ENCODE data around the gene YY1AP1. TPM values are rescaled to one million over a fixed set of nuclear protein-coding genes. Genes with fewer than 3 reads are reported as not detected.
"Not testable (repeated sequence)": the region's sequence is repeated elsewhere in the genome, so short reads cannot be mapped to it uniquely, and the experiment has no call there.

YY1AP1 gene
- total RNA-seq, 4 donors from 2014 or later: 79.1 to 6,578 (median 156) TPM

DNA sequence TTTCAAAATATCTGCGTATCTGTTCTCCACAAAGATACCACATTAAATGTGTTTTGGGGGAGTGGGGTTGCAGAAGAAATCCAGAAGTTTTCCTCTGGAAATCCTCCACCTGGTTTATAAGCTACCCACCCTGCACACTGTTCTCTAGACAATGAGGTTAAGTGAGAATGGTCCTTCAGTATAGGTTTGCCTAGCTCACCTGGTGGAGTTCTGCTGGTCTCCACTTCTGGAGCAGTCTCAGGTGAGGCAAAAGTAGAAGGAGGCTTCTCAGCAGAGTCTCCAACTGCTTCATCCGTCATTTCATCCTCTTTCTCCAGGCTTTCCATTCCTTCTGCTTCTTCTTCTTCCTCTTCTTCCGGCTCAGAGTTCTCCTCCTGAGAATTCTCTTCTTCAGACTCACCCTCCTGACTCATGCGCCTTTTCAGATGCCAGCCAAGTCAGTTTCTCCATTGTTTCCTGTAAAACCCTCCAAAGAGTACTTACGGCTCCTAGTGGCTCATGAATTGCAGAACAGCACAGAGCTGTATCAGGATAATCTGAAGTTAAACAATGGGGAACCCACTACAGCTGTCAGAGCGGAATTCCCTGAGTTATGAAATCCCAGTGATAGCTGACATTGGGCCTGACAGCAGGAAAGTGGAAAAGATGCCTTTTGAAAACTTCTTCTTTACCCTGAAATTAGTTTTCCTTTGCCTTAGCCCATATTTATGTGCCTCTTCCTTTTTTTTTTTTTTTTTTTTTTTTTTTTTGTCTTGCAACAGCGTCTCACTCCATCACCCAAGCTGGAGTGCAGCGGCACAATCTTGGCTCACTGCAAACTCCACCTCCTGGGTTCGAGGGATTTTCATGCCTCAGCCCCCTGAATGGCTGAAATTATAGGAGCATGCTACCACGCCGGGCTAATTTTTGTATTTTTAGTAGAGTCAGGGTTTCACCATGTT lies 40.1 kb downstream of the YY1AP1 start:
- intact Hi-C loops (cut with DNase I; ENCODE audit: low total_unique reads): no loop called here
- H3K9me3 ChIP-seq: no peaks in the 10 kb centered on the region
- peaks cover 3 to 5% of the 10 kb centered on the region in 2 donors for H3K4me1 ChIP-seq
- no peak for DNase-seq
- no peaks in the 10 kb centered on the region for H3K27me3 ChIP-seq
- H3K27ac ChIP-seq: peak overlapping the region; percentile 47 to 51
- no peak for TF ChIP-seq POLR2A (IDR thresholded peaks at IDR 0.05)
- TF ChIP-seq, protein P1, sequence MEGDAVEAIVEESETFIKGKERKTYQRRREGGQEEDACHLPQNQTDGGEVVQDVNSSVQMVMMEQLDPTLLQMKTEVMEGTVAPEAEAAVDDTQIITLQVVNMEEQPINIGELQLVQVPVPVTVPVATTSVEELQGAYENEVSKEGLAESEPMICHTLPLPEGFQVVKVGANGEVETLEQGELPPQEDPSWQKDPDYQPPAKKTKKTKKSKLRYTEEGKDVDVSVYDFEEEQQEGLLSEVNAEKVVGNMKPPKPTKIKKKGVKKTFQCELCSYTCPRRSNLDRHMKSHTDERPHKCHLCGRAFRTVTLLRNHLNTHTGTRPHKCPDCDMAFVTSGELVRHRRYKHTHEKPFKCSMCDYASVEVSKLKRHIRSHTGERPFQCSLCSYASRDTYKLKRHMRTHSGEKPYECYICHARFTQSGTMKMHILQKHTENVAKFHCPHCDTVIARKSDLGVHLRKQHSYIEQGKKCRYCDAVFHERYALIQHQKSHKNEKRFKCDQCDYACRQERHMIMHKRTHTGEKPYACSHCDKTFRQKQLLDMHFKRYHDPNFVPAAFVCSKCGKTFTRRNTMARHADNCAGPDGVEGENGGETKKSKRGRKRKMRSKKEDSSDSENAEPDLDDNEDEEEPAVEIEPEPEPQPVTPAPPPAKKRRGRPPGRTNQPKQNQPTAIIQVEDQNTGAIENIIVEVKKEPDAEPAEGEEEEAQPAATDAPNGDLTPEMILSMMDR (IDR thresholded peaks at IDR 0.05): peak; percentile 31 to 55 (median 47)
- no peaks in the 10 kb centered on the region for H3K36me3 ChIP-seq
- no peak overlapping the region for H3K4me3 ChIP-seq

DNA sequence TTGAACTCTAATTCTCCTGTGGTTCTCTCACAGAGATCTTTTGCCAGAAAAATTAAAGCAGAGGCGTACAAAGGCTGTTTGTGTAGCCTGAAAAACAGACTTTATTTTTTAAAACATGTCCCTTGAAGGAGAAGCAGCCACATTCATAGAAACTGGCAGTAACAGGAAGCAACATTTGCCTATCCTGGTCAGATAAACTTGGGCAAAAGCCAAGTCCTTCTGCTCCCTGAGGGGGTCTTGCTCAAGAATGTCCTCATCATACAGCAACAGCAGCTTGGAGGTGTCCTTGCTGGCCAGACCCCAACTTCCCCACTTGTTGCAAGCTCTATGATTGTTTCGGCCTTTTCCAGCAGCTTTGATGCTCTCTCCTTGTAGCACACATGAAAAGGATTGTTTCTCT lies 42.3 kb downstream of the YY1AP1 start:
- no peaks in the 10 kb centered on the region for H3K36me3 ChIP-seq
- H3K4me3 ChIP-seq: no peak overlapping the region
- no peaks in the 10 kb centered on the region for H3K9me3 ChIP-seq
- H3K27ac ChIP-seq: no peak overlapping the region
- TF ChIP-seq, protein P1 (IDR thresholded peaks at IDR 0.05): no peak
- no peak for TF ChIP-seq POLR2A (IDR thresholded peaks at IDR 0.05)
- no peaks in the 10 kb centered on the region for H3K27me3 ChIP-seq
- intact Hi-C loops (cut with DNase I; ENCODE audit: low total_unique reads): no loop called here
- no peak for DNase-seq
- peaks cover under 1 to 5% of the 10 kb centered on the region in 2 donors for H3K4me1 ChIP-seq

DNA sequence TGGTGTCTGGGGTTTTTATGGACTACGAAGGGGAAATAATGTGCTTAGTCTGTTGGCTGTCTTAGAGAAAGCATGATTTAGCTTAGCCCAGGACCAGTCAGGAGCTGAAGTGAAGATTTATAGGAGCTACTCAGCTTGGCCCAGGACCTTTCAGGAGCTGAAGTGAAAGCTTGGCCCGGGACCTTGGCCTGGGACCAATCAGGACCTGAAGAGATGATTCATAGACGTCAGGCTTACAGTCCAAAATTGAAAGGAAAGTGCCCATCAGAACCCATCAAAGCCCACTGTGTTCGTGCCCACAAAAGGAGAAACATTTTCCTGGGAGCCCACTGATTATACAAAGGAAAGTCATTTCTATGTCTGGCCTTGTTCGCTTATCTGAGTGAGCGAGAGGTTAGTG lies 42.9 kb downstream of the YY1AP1 start:
- intact Hi-C loops (cut with DNase I; ENCODE audit: low total_unique reads): no loop called here
- H3K9me3 ChIP-seq: no peaks in the 10 kb centered on the region
- H3K4me1 ChIP-seq: peaks cover 0 to 5% of the 10 kb centered on the region in 2 donors
- H3K4me3 ChIP-seq: no peak overlapping the region
- DNase-seq: peak in 1 of 2 donors; percentile 23
- H3K36me3 ChIP-seq: no peaks in the 10 kb centered on the region
- TF ChIP-seq, protein P1 (IDR thresholded peaks at IDR 0.05): no peak
- TF ChIP-seq POLR2A (IDR thresholded peaks at IDR 0.05): no peak
- H3K27me3 ChIP-seq: no peaks in the 10 kb centered on the region
- peak overlapping the region; percentile 8 for H3K27ac ChIP-seq

DNA sequence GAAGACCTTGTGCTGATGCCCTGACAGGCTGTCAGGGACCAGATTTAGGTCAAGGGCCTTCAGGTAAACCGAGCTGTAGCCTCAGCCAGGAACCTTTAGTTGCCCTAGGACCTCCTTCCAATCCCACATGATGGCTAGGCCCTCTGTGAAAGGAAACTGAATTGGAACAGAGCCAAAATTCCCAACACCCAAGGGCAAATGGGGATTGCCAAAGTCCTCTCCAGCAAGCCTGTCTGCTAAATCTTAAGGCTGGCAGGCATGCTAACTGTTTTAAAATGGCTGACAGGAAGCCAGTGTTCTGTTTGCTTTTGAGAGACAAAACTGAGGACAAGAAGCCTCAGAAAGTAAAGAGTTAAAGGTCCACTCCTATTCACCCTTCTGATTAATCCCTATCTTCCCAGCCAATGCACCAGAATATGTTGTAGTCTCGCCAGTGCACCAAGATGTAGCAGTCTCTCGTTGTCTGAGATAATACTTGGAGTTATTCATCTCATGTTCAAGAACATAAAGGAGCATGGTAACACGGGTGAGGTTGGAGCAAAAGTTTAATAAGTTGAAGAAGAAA lies 43.5 kb downstream of the YY1AP1 start:
- DNase-seq: no peak
- Histone ChIP-seq H3K4me1 (peaks cover 0 to 5% of the 10 kb centered on the region in 2 donors), H3K27me3 (no peaks in the 10 kb centered on the region), H3K36me3 (no peaks in the 10 kb centered on the region), H3K4me3 (no peak overlapping the region), H3K27ac (peak overlapping the region; percentile 8), H3K9me3 (no peaks in the 10 kb centered on the region)
- TF ChIP-seq, protein P1 (IDR thresholded peaks at IDR 0.05): no peak
- no peak for TF ChIP-seq POLR2A (IDR thresholded peaks at IDR 0.05)
- intact Hi-C loops (cut with DNase I; ENCODE audit: low total_unique reads): no loop called here

DNA sequence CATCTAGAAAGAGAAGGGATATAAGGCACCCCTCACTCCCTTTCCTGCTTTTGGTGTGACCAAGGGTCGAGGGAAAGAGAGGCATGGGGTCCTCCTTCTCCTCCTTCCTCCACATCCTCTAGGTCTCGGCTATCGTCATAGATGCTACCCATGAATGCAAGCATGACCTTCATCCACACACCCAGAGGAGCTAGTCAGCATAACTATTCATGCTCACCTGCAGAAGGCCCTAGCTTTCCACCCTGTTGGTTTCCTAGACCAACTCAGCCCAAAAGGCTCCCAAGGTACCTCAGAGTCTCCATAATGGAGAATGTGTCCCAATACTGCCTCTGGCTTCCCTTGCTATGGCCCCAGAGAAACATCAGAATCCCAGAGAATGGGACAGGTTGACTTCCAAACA lies 45.3 kb downstream of the YY1AP1 start:
- Histone ChIP-seq H3K27ac (no peak overlapping the region), H3K4me3 (no peak overlapping the region), H3K9me3 (no peaks in the 10 kb centered on the region), H3K27me3 (no peaks in the 10 kb centered on the region), H3K36me3 (no peaks in the 10 kb centered on the region), H3K4me1 (peaks cover 0 to 5% of the 10 kb centered on the region in 2 donors)
- intact Hi-C loops (cut with DNase I; ENCODE audit: low total_unique reads): no loop called here
- TF ChIP-seq POLR2A (IDR thresholded peaks at IDR 0.05): no peak
- TF ChIP-seq, protein P1 (IDR thresholded peaks at IDR 0.05): no peak
- no peak for DNase-seq

DNA sequence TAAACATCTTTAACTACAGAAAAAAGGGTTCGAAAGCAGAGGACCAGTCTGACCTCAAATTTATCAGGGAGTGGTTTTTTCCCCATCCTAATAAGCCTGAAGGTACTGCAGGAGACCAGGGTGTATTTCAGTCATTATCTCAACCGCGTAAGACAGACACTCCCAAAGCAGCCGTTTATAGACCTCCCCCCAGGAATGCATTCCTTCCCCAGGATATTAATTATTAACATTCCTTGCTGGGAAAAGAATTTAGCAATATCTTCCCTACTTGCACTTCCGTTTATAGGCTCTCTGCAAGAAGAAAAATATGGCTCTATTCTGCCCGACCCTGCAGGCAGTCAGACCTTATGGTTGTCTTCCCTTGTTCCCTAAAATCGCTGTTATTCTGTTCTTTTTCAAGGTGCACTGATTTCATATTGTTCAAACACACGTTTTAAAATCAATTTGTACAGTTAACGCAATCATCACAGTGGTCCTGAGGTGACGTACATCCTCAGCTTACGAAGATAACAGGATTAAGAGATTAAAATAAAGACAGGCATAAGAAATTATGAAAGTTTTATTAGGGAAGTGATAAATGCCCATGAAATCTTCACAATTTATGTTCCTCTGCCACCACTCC lies 45.9 kb downstream of the YY1AP1 start:
- H3K27ac ChIP-seq; H3K36me3 ChIP-seq; H3K9me3 ChIP-seq; DNase-seq; H3K4me1 ChIP-seq; intact Hi-C loops (cut with DNase I; ENCODE audit: low total_unique reads); H3K27me3 ChIP-seq; H3K4me3 ChIP-seq: not testable (repeated sequence)
